Activated B cell treated with CpG ODN at 0.5 μM for 24 hours (primary cell): ENCODE data around the gene RAD51B. TPM values are rescaled to one million over a fixed set of nuclear protein-coding genes. Genes with fewer than 3 reads are reported as not detected.

Experiments used
- ATAC-seq: fragments of 200-7000 bp; cut with Tn5 transposase; one replicate; pipeline ENCODE4 v1.10.0; 2021; ENCODE audit warnings: low read depth, mild to moderate bottlenecking, moderate library complexity
- CTCF ChIA-PET: fragments of 350-600 bp; sonication (Branson Sonifier 250); formaldehyde crosslinking; loops from one replicate; lab custom pipeline; 2021; ENCODE audit warnings: antibody characterized with exemption; lab: Charles Lee
- POLR2A ChIA-PET: fragments of 350-600 bp; sonication (Branson Sonifier 250); formaldehyde crosslinking; loops from one replicate; lab custom pipeline; 2021; ENCODE audit warnings: antibody characterized with exemption; lab: Charles Lee
- DNase-seq: peaks from one replicate; pipeline ENCODE4 v3.0.0; 2022
- H3K27ac Mint-ChIP-seq: one replicate; pipeline ENCODE4 v1.8.0; 2020; ENCODE audit warnings: mixed read lengths
- H3K27me3 Mint-ChIP-seq: one replicate; pipeline ENCODE4 v1.8.0; 2021; ENCODE audit warnings: mixed read lengths
- H3K36me3 Mint-ChIP-seq: one replicate; pipeline ENCODE4 v1.8.0; 2021; ENCODE audit warnings: low read depth, mixed read lengths
- H3K4me1 Mint-ChIP-seq: one replicate; pipeline ENCODE4 v1.8.0; 2021; ENCODE audit warnings: mixed read lengths
- H3K4me3 Mint-ChIP-seq: one replicate; pipeline ENCODE4 v1.8.0; 2020; ENCODE audit warnings: mild to moderate bottlenecking, mixed read lengths
- H3K9me3 Mint-ChIP-seq: one replicate; pipeline ENCODE4 v1.8.0; 2020; ENCODE audit warnings: mixed read lengths
- CTCF ChIP-seq: fragments of 200-600 bp; IDR thresholded peaks from one replicate; pipeline ENCODE4 v1.8.0; 2022; ENCODE audit warnings: antibody characterized with exemption, mild to moderate bottlenecking
- intact Hi-C: fragments of 100-400 bp; cut with micrococcal nuclease; formaldehyde crosslinking; loops from one replicate; pipeline ENCODE4 v1.15.1; 2024
- total RNA-seq: library from RNA; stranded (reverse); gene quantifications from 2 replicates; pipeline ENCODE4 v1.2.3, GENCODE V29; 2022

The RAD51B gene
- total RNA-seq, 1 donor from 2014 or later: 53.9 TPM

DNA sequence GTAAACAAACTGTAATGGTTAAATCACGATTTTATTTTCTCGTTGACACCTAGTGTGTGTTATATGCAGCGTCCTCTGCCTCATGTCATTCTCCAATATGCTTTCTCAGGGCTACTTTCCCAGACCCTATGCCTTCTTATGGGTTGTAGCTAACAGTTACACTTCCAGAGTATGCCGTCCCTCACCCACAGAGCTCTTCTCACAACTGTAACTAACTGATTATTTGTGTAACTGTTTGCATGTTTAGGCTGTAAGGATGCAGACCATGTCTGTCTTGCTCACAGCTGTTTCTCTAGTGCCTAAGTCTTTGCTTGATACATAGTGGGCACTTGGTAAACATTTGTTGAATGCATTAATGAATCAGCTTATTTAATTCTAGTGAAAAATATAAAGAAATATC is 555.8 kb downstream of the RAD51B start:
- DNase-seq: no peak
- Mint-ChIP-seq H3K4me1 (peaks cover 85% of the 10 kb centered on the region), H3K9me3 (no peaks in the 10 kb centered on the region), H3K27ac (peak overlapping the region; percentile 80), H3K36me3 (no peaks in the 10 kb centered on the region), H3K4me3 (no peak overlapping the region), H3K27me3 (no peaks in the 10 kb centered on the region)
- intact Hi-C loops: no loop called here
- no peak for TF ChIP-seq CTCF
- no peak for ATAC-seq
- POLR2A ChIA-PET: interaction anchor here (1.1 to 5.6 kb wide), 12 partner anchors 18 to 441 kb away, joined by 3 to 59 read pairs (median 18); partner anchors contain the start of gene ZFP36L1
- CTCF ChIA-PET: interaction anchor here (0.5 to 3.1 kb wide), 3 partner anchors 26 to 115 kb away, joined by 3 to 10 read pairs (median 4); no protein-coding TSS in a partner anchor

- no peak for ATAC-seq
- intact Hi-C loops: loop anchor here (2.0 kb wide), 1 partner anchor 17 kb away; no protein-coding TSS in a partner anchor
- TF ChIP-seq CTCF: no peak
- no peak for DNase-seq
- Mint-ChIP-seq H3K9me3 (no peaks in the 10 kb centered on the region), H3K27ac (peak overlapping the region; percentile 80), H3K4me3 (no peak overlapping the region), H3K4me1 (peaks cover 81% of the 10 kb centered on the region), H3K27me3 (no peaks in the 10 kb centered on the region), H3K36me3 (no peaks in the 10 kb centered on the region)
- CTCF ChIA-PET: interaction anchor here (0.5 to 3.1 kb wide), 7 partner anchors 9 to 432 kb away, joined by 3 to 10 read pairs (median 4); no protein-coding TSS in a partner anchor
- POLR2A ChIA-PET: interaction anchor here (0.9 to 5.6 kb wide), 15 partner anchors 16 to 441 kb away, joined by 3 to 59 read pairs (median 11); partner anchors contain the start of gene ZFP36L1
These were observed 556.6 kb downstream of the RAD51B start for GRCh38 chr14:68376067-68376779.

DNA sequence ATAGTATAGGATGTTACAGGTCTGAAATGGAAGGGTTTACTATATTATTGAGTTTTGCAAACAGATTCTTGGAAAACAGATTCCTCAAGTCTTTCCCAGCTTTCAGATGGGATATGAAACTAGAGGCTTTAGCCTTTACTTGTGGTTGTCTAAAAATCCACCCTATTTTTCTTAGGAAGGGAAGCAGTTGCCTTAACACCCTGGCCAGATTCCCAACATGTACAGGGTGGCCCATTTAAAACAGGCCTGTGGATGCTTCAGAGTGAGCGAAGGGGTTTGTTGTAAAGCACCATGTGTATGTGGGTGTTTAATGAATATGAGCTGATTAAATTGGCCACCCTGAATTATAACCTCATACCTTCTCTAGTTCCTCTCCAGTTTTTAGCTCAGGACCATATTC is 557.4 kb downstream of the RAD51B start:
- peak overlapping the region; percentile 50 for H3K4me3 Mint-ChIP-seq
- H3K36me3 Mint-ChIP-seq: no peaks in the 10 kb centered on the region
- CTCF ChIA-PET: interaction anchor here (1.2 to 1.6 kb wide), 3 partner anchors 9 to 126 kb away, joined by 3 to 6 read pairs (median 4); no protein-coding TSS in a partner anchor
- ATAC-seq (no peak), DNase-seq (no peak)
- H3K9me3 Mint-ChIP-seq: no peaks in the 10 kb centered on the region
- H3K27ac Mint-ChIP-seq: peak overlapping the region; percentile 83
- peaks cover 73% of the 10 kb centered on the region for H3K4me1 Mint-ChIP-seq
- TF ChIP-seq CTCF: no peak
- POLR2A ChIA-PET: interaction anchor here (1.0 to 5.6 kb wide), 20 partner anchors 8 to 440 kb away, joined by 3 to 59 read pairs (median 4); partner anchors contain the start of gene ZFP36L1
- intact Hi-C loops: loop anchor here (2.0 kb wide), 1 partner anchor 16 kb away; no protein-coding TSS in a partner anchor
- H3K27me3 Mint-ChIP-seq: no peaks in the 10 kb centered on the region

GRCh38 chr14:68377459-68377858 is 557.9 kb downstream of the RAD51B start:
- Mint-ChIP-seq H3K4me3 (peak overlapping the region; percentile 50), H3K4me1 (peaks cover 69% of the 10 kb centered on the region), H3K36me3 (no peaks in the 10 kb centered on the region), H3K9me3 (no peaks in the 10 kb centered on the region), H3K27me3 (no peaks in the 10 kb centered on the region), H3K27ac (peak overlapping the region; percentile 83)
- CTCF ChIA-PET: interaction anchor here (0.9 to 1.6 kb wide), 3 partner anchors 16 to 98 kb away, joined by 3 to 6 read pairs (median 3); no protein-coding TSS in a partner anchor
- no peak for TF ChIP-seq CTCF
- DNase-seq (no peak), ATAC-seq (peak; percentile 43)
- POLR2A ChIA-PET: interaction anchor here (0.7 to 2.6 kb wide), 25 partner anchors 8 to 439 kb away, joined by 3 to 18 read pairs (median 4); partner anchors contain the start of gene ZFP36L1
- intact Hi-C loops: loop anchor here (2.0 kb wide), 1 partner anchor 15 kb away; no protein-coding TSS in a partner anchor
